HG03139 (cell line): ENCODE measurements around the gene SANBR.

Experiments used
- ATAC-seq: cut with Tn5 transposase; IDR thresholded peaks from one replicate; pipeline ENCODE4 v1.9.1; 2021; ENCODE audit not compliant: unreplicated experiment

SANBR gene

GRCh38 chr2:61089797-61090196 is 24.1 kb downstream of the SANBR start:
- no peak for ATAC-seq

- no peak for ATAC-seq
These were observed 24.8 kb downstream of the SANBR start for GRCh38 chr2:61090386-61090921.

DNA sequence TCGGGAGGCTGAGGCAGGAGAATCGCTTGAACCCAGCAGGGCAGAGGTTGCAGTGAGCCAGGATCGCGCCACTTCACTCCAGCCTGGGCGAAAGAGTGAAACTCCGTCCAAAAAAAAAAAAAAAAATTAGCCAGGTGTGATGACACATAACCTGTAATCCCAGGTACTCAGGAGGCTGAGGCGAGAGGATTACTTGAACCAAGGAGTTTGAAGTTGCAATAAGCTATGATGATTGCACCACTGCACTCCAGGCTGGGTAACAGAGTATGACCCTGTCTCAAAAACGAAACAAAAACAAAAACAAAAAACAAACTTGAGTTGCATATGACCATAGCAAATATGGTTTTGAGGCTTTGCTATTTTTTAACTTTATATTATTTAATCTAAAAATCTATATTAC is 25.8 kb downstream of the SANBR start:
- no peak for ATAC-seq

- ATAC-seq, result no peak
These were observed 30.8 kb downstream of the SANBR start for GRCh38 chr2:61096438-61096837.

DNA sequence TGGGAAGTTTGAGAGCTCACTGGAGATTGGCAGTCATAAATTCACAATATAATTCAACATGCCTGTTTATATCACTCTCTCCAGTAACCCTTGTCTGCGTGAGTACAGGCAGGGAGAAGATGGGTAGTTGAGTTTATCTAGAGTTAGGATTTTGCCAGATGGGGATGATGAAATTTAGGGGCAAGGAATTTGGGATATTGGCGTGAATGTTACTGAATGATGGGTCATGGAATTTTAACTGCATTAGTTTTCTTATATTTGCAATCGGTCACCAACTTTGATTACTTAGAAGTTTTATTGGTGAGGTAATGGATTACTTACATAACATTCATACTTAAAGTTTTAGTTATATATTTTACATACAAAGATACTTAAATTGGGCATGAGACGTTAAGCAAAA is 35.1 kb downstream of the SANBR start:
- ATAC-seq, result no peak

DNA sequence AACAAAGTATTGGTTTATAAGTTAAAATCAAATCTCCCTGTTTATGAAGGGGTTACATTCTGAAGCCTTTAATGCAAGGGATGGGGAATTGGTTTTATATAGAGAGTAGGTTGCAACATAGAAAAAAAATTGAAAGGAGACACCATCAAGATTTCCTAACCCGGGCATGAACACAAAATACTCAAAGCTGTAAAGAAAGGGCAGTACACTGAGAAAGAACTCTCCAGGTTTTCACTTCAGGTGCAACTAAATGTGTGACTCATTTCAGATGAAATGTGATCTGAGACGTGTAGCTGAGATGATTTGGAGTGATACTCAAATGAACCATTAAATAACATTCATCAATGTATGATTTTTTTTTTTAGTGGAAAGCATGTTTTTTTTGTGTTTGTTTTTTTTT is 43.6 kb downstream of the SANBR start:
- ATAC-seq, result no peak

GRCh38 chr2:61111708-61112107 is 46.0 kb downstream of the SANBR start:
- no peak for ATAC-seq

DNA sequence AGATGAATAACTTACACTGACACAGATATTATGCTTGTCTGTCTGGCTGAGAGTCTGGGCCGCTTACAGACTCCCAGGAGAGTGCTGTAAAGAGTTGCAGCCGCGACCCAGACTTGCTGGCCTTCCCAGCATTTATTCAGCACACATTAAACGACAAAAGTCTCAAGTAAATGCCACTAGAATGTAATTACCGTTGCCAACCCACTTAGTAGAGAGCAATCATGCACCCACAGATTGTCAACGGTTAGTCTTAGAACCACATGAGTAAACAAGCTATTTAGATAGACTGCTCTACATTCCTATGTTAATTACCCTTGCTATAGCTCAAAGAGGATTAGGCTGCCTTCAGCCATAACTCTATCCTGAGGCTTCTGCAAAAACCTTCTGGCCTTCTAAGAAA is 48.5 kb downstream of the SANBR start:
- ATAC-seq, result no peak
